B cell (primary cell): ENCODE results near the gene SAA4. TPM values are rescaled to one million over a fixed set of nuclear protein-coding genes. Genes with fewer than 3 reads are reported as not detected.

Experiments used
- ATAC-seq: fragments of 200-7000 bp; cut with Tn5 transposase; one replicate; pipeline ENCODE4 v1.10.0; 2021; ENCODE audit warnings: low read depth, mild to moderate bottlenecking, moderate number of reproducible peaks, moderate library complexity
- CTCF ChIA-PET: fragments of 350-600 bp; sonication (Branson Sonifier 250); formaldehyde crosslinking; loops from one replicate; lab custom pipeline; 2021; ENCODE audit warnings: antibody characterized with exemption, inconsistent platforms; lab: Charles Lee
- POLR2A ChIA-PET: fragments of 350-600 bp; sonication (Branson Sonifier 250); formaldehyde crosslinking; loops from one replicate; lab custom pipeline; 2021; ENCODE audit warnings: antibody characterized with exemption; lab: Charles Lee
- DNase-seq: peaks from one replicate; pipeline ENCODE4 v3.0.0; 2013
- H2AFZ ChIP-seq: 2 replicates; pipeline ENCODE4 v1.6.1; 2012; ENCODE audit warnings: mild to moderate bottlenecking, low read depth, low read length; ENCODE audit not compliant: insufficient read depth, poor library complexity, severe bottlenecking
- H3K27ac ChIP-seq, 2 donors: 1 replicate in 1 of 2; 2 replicates in 1 of 2; pipeline ENCODE4 v1.5.1; 2012 to 2013; ENCODE audit warnings: low read length in 2 of 2, mild to moderate bottlenecking in 2 of 2, moderate library complexity in 1 of 2
- H3K27me3 ChIP-seq, 4 experiments: fragments of 200-600 bp in 1 of 4; sonication (generic) in 1 of 4; replicated peaks in 1 of 4; 1 replicate in 2 of 4; 2 replicates in 2 of 4; pipeline versions ENCODE4 v1.6.1 to v1.7.0; 2013 to 2016; ENCODE audit warnings: low read length in 3 of 4, mild to moderate bottlenecking in 2 of 4, mixed read lengths in 1 of 4, moderate library complexity in 1 of 4; ENCODE audit not compliant: insufficient read depth in 4 of 4, control insufficient read depth in 3 of 4; ENCODE audit errors: control extremely low read depth in 1 of 4
- H3K36me3 ChIP-seq, 2 experiments: replicated peaks in 1 of 2; 1 replicate in 1 of 2; 2 replicates in 1 of 2; pipeline versions ENCODE4 v1.6.1 to v1.7.1; 2013; ENCODE audit warnings: low read length in 1 of 2; ENCODE audit not compliant: insufficient read depth in 2 of 2, control insufficient read depth in 1 of 2; ENCODE audit errors: control extremely low read depth in 1 of 2, extremely low read depth in 1 of 2
- H3K4me1 ChIP-seq, 2 donors: fragments of 200-600 bp in 1 of 2; sonication (generic) in 1 of 2; 1 replicate in 1 of 2; 2 replicates in 1 of 2; pipeline versions ENCODE4 v1.5.1 to v1.6.1; 2013 to 2017; ENCODE audit warnings: low read length in 2 of 2; ENCODE audit not compliant: control insufficient read depth in 2 of 2, insufficient read depth in 2 of 2
- H3K4me2 ChIP-seq: replicated peaks from 2 replicates; pipeline ENCODE3; 2012; ENCODE audit warnings: mild to moderate bottlenecking, low read depth, low read length; ENCODE audit not compliant: poor library complexity, severe bottlenecking
- H3K4me3 ChIP-seq, 5 experiments: fragments of 200-600 bp in 1 of 5; sonication (generic) in 1 of 5; 1 replicate in 3 of 5; 2 replicates in 2 of 5; pipeline versions ENCODE4 v1.5.1 to v1.7.0; 2011 to 2016; ENCODE audit warnings: low read length in 4 of 5, mild to moderate bottlenecking in 4 of 5, low read depth in 2 of 5, control low read depth in 1 of 5, moderate library complexity in 1 of 5; ENCODE audit not compliant: insufficient read depth in 1 of 5; ENCODE audit errors: control extremely low read depth in 1 of 5, extremely low read depth in 1 of 5
- H3K79me2 ChIP-seq: fragments of 200-600 bp; sonication (generic); one replicate; pipeline ENCODE4 v1.6.0; 2016; ENCODE audit warnings: low read length; ENCODE audit not compliant: control insufficient read depth, insufficient read depth
- H3K9ac ChIP-seq: fragments of 200-600 bp; sonication (generic); 2 replicates; pipeline ENCODE4 v1.6.1; 2017; ENCODE audit warnings: mild to moderate bottlenecking, low read length, moderate library complexity
- H3K9me3 ChIP-seq, 3 donors: one replicate each; pipeline versions ENCODE4 v1.6.1 to v1.7.1; 2013; ENCODE audit warnings: low read length in 2 of 3; ENCODE audit not compliant: control insufficient read depth in 2 of 3, insufficient read depth in 1 of 3; ENCODE audit errors: control extremely low read depth in 1 of 3
- H4K20me1 ChIP-seq: 2 replicates; pipeline ENCODE4 v1.6.0; 2012; ENCODE audit warnings: mild to moderate bottlenecking, low read length; ENCODE audit not compliant: insufficient read depth, control insufficient read depth, poor library complexity, severe bottlenecking
- H3K27ac Mint-ChIP-seq: one replicate; pipeline ENCODE4 v1.8.0; 2021; ENCODE audit warnings: mixed read lengths
- H3K27me3 Mint-ChIP-seq: one replicate; pipeline ENCODE4 v1.8.0; 2021; ENCODE audit warnings: mixed read lengths
- H3K4me1 Mint-ChIP-seq: one replicate; pipeline ENCODE4 v1.8.0; 2021; ENCODE audit warnings: mixed read lengths
- H3K4me3 Mint-ChIP-seq: one replicate; pipeline ENCODE4 v1.8.0; 2021; ENCODE audit warnings: mixed read lengths
- H3K9me3 Mint-ChIP-seq: one replicate; pipeline ENCODE4 v1.8.0; 2022; ENCODE audit warnings: mixed read lengths; ENCODE audit not compliant: insufficient read depth
- EZH2 ChIP-seq: IDR thresholded peaks from 2 replicates; pipeline ENCODE4 v1.6.1; 2012; ENCODE audit warnings: borderline replicate concordance, low read depth, mild to moderate bottlenecking, moderate library complexity, low read length; ENCODE audit not compliant: insufficient read depth, poor library complexity, severe bottlenecking
- WGBS: methylation state at CpG from one replicate; pipeline ENCODE4 v1.1.5; 2013; ENCODE audit warnings: missing lambda C conversion rate; ENCODE audit not compliant: insufficient coverage; 5-methylcytosine and 5-hydroxymethylcytosine counted together
- intact Hi-C: fragments of 100-400 bp; cut with micrococcal nuclease; formaldehyde crosslinking; loops from one replicate; pipeline ENCODE4 v1.10.0; 2022
- polyA plus RNA-seq: library from polyadenylated mRNA; depleted of rRNA; stranded (reverse); fragments of >200 nt; gene quantifications from 2 replicates; pipeline ENCODE4 v1.2.3, GENCODE V29; 2012
- small RNA-seq: library from RNA; depleted of rRNA; stranded (forward); fragments of <200 nt; gene quantifications from one replicate; pipeline ENCODE3, GENCODE V24; 2012; ENCODE audit warnings: low replicate concordance, low read depth; ENCODE audit not compliant: insufficient read length
- total RNA-seq, 2 donors: library from RNA; stranded (reverse); fragments of 120-200 nt in 1 of 2; gene quantifications; 1 replicate in 1 of 2; 2 replicates in 1 of 2; pipeline versions ENCODE4 v1.2.3 to v1.2.4, GENCODE V29; 2013 to 2022

The SAA4 gene
- total and polyA plus RNA-seq, 2 donors (not counting 1 experiment from before 2014, with no cell fraction given): not detected

DNA sequence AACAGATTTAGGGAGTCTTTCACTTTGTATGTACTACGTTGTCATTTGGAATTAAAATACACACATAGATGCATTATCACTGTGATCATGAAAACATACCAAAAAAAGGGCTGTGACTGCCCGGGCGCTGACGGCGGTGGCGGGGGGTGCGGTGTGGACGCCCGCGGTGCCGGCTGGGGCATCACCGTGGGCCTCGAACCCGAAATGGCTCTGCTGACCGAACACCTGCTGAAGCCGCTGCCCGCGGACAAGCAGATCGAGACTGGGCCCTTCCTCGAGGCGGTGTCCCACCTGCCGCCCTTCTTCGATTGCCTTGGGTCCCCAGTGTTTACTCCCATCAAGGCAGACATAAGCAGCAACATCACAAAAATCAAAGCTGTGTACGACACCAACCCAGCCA lies 47.8 kb downstream of the SAA4 start:
- POLR2A ChIA-PET: no interaction called here

More for the DNA sequence above, 47.8 kb downstream of the SAA4 start:
- Mint-ChIP-seq H3K27me3 (peaks cover 23% of the 10 kb centered on the region), H3K27ac (no peak overlapping the region), H3K4me1 (peaks cover 2% of the 10 kb centered on the region), H3K4me3 (no peak overlapping the region), H3K9me3 (no peaks in the 10 kb centered on the region)
- Histone ChIP-seq H3K36me3 (no peaks in the 10 kb centered on the region), H3K9me3 (peaks cover 0 to 4% (median 0%) of the 10 kb centered on the region in 3 donors), H3K4me1 (peaks cover 0 to 2% of the 10 kb centered on the region in 2 donors), H4K20me1 (no peaks in the 10 kb centered on the region), H3K4me3 (no peak overlapping the region), H3K9ac (no peak overlapping the region), H2AFZ (no peak overlapping the region), H3K27me3 (peaks cover 0 to 7% (median 3%) of the 10 kb centered on the region in 4 experiments), H3K4me2 (no peak overlapping the region), H3K79me2 (no peaks in the 10 kb centered on the region), H3K27ac (no peak overlapping the region)
- TF ChIP-seq EZH2: no peak
- ATAC-seq (no peak), DNase-seq (no peak)
- CTCF ChIA-PET: no interaction called here
- WGBS: 96% methylated on average over 16 of the region's 24 CpGs
- intact Hi-C loops: no loop called here

Small RNA genes within 50 kb of the gene (small RNA-seq; reads per million reads assigned to genes)
- gene RNA5SP333 (not detected), gene RNA5SP334 (not detected)

Other genes with a start within 250 kb of the SAA4 start
- gene SERGEF, start 223.8 kb downstream of the SAA4 start, total RNA-seq: 52.5 and 54.3 TPM in 2 replicates
- gene SERGEF, start 223.8 kb downstream of the SAA4 start, polyA plus RNA-seq: 24.2 and 26.0 TPM in 2 replicates
- gene TPH1, start 190.5 kb downstream of the SAA4 start, total RNA-seq: 2.7 and 2.8 TPM in 2 replicates
- 0.51 and 1.5 TPM in 2 replicates for gene TPH1, start 190.5 kb downstream of the SAA4 start, polyA plus RNA-seq
- 35.2 and 37.8 TPM in 2 replicates for gene SAAL1, start 130.7 kb downstream of the SAA4 start, total RNA-seq
- 12.8 and 26.3 TPM in 2 replicates for gene SAAL1, start 130.7 kb downstream of the SAA4 start, polyA plus RNA-seq
- not detected in 2 replicates for gene MRGPRX3, start 104.2 kb downstream of the SAA4 start, total RNA-seq
- gene MRGPRX3, start 104.2 kb downstream of the SAA4 start, polyA plus RNA-seq: not detected in 2 replicates
- gene MRGPRX4, start 64.0 kb downstream of the SAA4 start, total RNA-seq: not detected in 2 replicates
- gene MRGPRX4, start 64.0 kb downstream of the SAA4 start, polyA plus RNA-seq: 0.12 TPM in 1 of 2 replicates, not detected in the other
- not detected in 2 replicates for gene SAA2, start 11.9 kb upstream of the SAA4 start, total RNA-seq
- not detected in 2 replicates for gene SAA2, start 11.9 kb upstream of the SAA4 start, polyA plus RNA-seq
- gene SAA1, start 29.5 kb upstream of the SAA4 start, total RNA-seq: not detected in 2 replicates
- gene SAA1, start 29.5 kb upstream of the SAA4 start, polyA plus RNA-seq: not detected in 2 replicates
- 31.3 and 38.4 TPM in 2 replicates for gene HPS5, start 85.3 kb upstream of the SAA4 start, total RNA-seq
- gene HPS5, start 85.3 kb upstream of the SAA4 start, polyA plus RNA-seq: 15.2 and 16.5 TPM in 2 replicates
- 71.9 and 74.7 TPM in 2 replicates for gene GTF2H1, start 85.8 kb upstream of the SAA4 start, total RNA-seq
- gene GTF2H1, start 85.8 kb upstream of the SAA4 start, polyA plus RNA-seq: 42.0 and 43.7 TPM in 2 replicates
- gene LDHA, start 157.8 kb upstream of the SAA4 start, total RNA-seq: 90.0 and 91.2 TPM in 2 replicates
- gene LDHA, start 157.8 kb upstream of the SAA4 start, polyA plus RNA-seq: 113 and 144 TPM in 2 replicates
- not detected in 2 replicates for gene LDHC, start 175.5 kb upstream of the SAA4 start, total RNA-seq
- 0.31 TPM in 1 of 2 replicates, not detected in the other for gene LDHC, start 175.5 kb upstream of the SAA4 start, polyA plus RNA-seq
- 0.27 TPM in 1 of 2 replicates, not detected in the other for gene LDHAL6A, start 219.1 kb upstream of the SAA4 start, total RNA-seq
- 0.12 TPM in 1 of 2 replicates, not detected in the other for gene LDHAL6A, start 219.1 kb upstream of the SAA4 start, polyA plus RNA-seq